B cell (primary cell): ENCODE measurements around the gene BCL3. TPM values are rescaled to one million over a fixed set of nuclear protein-coding genes. Genes with fewer than 3 reads are reported as not detected.

Experiments used
- ATAC-seq: fragments of 200-7000 bp; cut with Tn5 transposase; one replicate; pipeline ENCODE4 v1.10.0; 2021; ENCODE audit warnings: low read depth, mild to moderate bottlenecking, moderate number of reproducible peaks, moderate library complexity
- CTCF ChIA-PET: fragments of 350-600 bp; sonication (Branson Sonifier 250); formaldehyde crosslinking; loops from one replicate; lab custom pipeline; 2021; ENCODE audit warnings: antibody characterized with exemption, inconsistent platforms; lab: Charles Lee
- POLR2A ChIA-PET: fragments of 350-600 bp; sonication (Branson Sonifier 250); formaldehyde crosslinking; loops from one replicate; lab custom pipeline; 2021; ENCODE audit warnings: antibody characterized with exemption; lab: Charles Lee
- DNase-seq: peaks from one replicate; pipeline ENCODE4 v3.0.0; 2013
- H2AFZ ChIP-seq: 2 replicates; pipeline ENCODE4 v1.6.1; 2012; ENCODE audit warnings: mild to moderate bottlenecking, low read depth, low read length; ENCODE audit not compliant: insufficient read depth, poor library complexity, severe bottlenecking
- H3K27ac ChIP-seq, 2 donors: 1 replicate in 1 of 2; 2 replicates in 1 of 2; pipeline ENCODE4 v1.5.1; 2012 to 2013; ENCODE audit warnings: low read length in 2 of 2, mild to moderate bottlenecking in 2 of 2, moderate library complexity in 1 of 2
- H3K27me3 ChIP-seq, 4 experiments: fragments of 200-600 bp in 1 of 4; sonication (generic) in 1 of 4; replicated peaks in 1 of 4; 1 replicate in 2 of 4; 2 replicates in 2 of 4; pipeline versions ENCODE4 v1.6.1 to v1.7.0; 2013 to 2016; ENCODE audit warnings: low read length in 3 of 4, mild to moderate bottlenecking in 2 of 4, mixed read lengths in 1 of 4, moderate library complexity in 1 of 4; ENCODE audit not compliant: insufficient read depth in 4 of 4, control insufficient read depth in 3 of 4; ENCODE audit errors: control extremely low read depth in 1 of 4
- H3K36me3 ChIP-seq, 2 experiments: replicated peaks in 1 of 2; 1 replicate in 1 of 2; 2 replicates in 1 of 2; pipeline versions ENCODE4 v1.6.1 to v1.7.1; 2013; ENCODE audit warnings: low read length in 1 of 2; ENCODE audit not compliant: insufficient read depth in 2 of 2, control insufficient read depth in 1 of 2; ENCODE audit errors: control extremely low read depth in 1 of 2, extremely low read depth in 1 of 2
- H3K4me1 ChIP-seq, 2 donors: fragments of 200-600 bp in 1 of 2; sonication (generic) in 1 of 2; 1 replicate in 1 of 2; 2 replicates in 1 of 2; pipeline versions ENCODE4 v1.5.1 to v1.6.1; 2013 to 2017; ENCODE audit warnings: low read length in 2 of 2; ENCODE audit not compliant: control insufficient read depth in 2 of 2, insufficient read depth in 2 of 2
- H3K4me2 ChIP-seq: replicated peaks from 2 replicates; pipeline ENCODE3; 2012; ENCODE audit warnings: mild to moderate bottlenecking, low read depth, low read length; ENCODE audit not compliant: poor library complexity, severe bottlenecking
- H3K4me3 ChIP-seq, 5 experiments: fragments of 200-600 bp in 1 of 5; sonication (generic) in 1 of 5; 1 replicate in 3 of 5; 2 replicates in 2 of 5; pipeline versions ENCODE4 v1.5.1 to v1.7.0; 2011 to 2016; ENCODE audit warnings: low read length in 4 of 5, mild to moderate bottlenecking in 4 of 5, low read depth in 2 of 5, control low read depth in 1 of 5, moderate library complexity in 1 of 5; ENCODE audit not compliant: insufficient read depth in 1 of 5; ENCODE audit errors: control extremely low read depth in 1 of 5, extremely low read depth in 1 of 5
- H3K79me2 ChIP-seq: fragments of 200-600 bp; sonication (generic); one replicate; pipeline ENCODE4 v1.6.0; 2016; ENCODE audit warnings: low read length; ENCODE audit not compliant: control insufficient read depth, insufficient read depth
- H3K9ac ChIP-seq: fragments of 200-600 bp; sonication (generic); 2 replicates; pipeline ENCODE4 v1.6.1; 2017; ENCODE audit warnings: mild to moderate bottlenecking, low read length, moderate library complexity
- H3K9me3 ChIP-seq, 3 donors: one replicate each; pipeline versions ENCODE4 v1.6.1 to v1.7.1; 2013; ENCODE audit warnings: low read length in 2 of 3; ENCODE audit not compliant: control insufficient read depth in 2 of 3, insufficient read depth in 1 of 3; ENCODE audit errors: control extremely low read depth in 1 of 3
- H4K20me1 ChIP-seq: 2 replicates; pipeline ENCODE4 v1.6.0; 2012; ENCODE audit warnings: mild to moderate bottlenecking, low read length; ENCODE audit not compliant: insufficient read depth, control insufficient read depth, poor library complexity, severe bottlenecking
- H3K27ac Mint-ChIP-seq: one replicate; pipeline ENCODE4 v1.8.0; 2021; ENCODE audit warnings: mixed read lengths
- H3K27me3 Mint-ChIP-seq: one replicate; pipeline ENCODE4 v1.8.0; 2021; ENCODE audit warnings: mixed read lengths
- H3K4me1 Mint-ChIP-seq: one replicate; pipeline ENCODE4 v1.8.0; 2021; ENCODE audit warnings: mixed read lengths
- H3K4me3 Mint-ChIP-seq: one replicate; pipeline ENCODE4 v1.8.0; 2021; ENCODE audit warnings: mixed read lengths
- H3K9me3 Mint-ChIP-seq: one replicate; pipeline ENCODE4 v1.8.0; 2022; ENCODE audit warnings: mixed read lengths; ENCODE audit not compliant: insufficient read depth
- CTCF ChIP-seq: fragments of 200-600 bp; IDR thresholded peaks from one replicate; pipeline ENCODE4 v1.8.0; 2022; ENCODE audit warnings: antibody characterized with exemption, mild to moderate bottlenecking
- EZH2 ChIP-seq: IDR thresholded peaks from 2 replicates; pipeline ENCODE4 v1.6.1; 2012; ENCODE audit warnings: borderline replicate concordance, low read depth, mild to moderate bottlenecking, moderate library complexity, low read length; ENCODE audit not compliant: insufficient read depth, poor library complexity, severe bottlenecking
- WGBS: methylation state at CpG from one replicate; pipeline ENCODE4 v1.1.5; 2013; ENCODE audit warnings: missing lambda C conversion rate; ENCODE audit not compliant: insufficient coverage; 5-methylcytosine and 5-hydroxymethylcytosine counted together
- intact Hi-C: fragments of 100-400 bp; cut with micrococcal nuclease; formaldehyde crosslinking; loops from one replicate; pipeline ENCODE4 v1.10.0; 2022
- polyA plus RNA-seq: library from polyadenylated mRNA; depleted of rRNA; stranded (reverse); fragments of >200 nt; gene quantifications from 2 replicates; pipeline ENCODE4 v1.2.3, GENCODE V29; 2012
- total RNA-seq, 2 donors: library from RNA; stranded (reverse); fragments of 120-200 nt in 1 of 2; gene quantifications; 1 replicate in 1 of 2; 2 replicates in 1 of 2; pipeline versions ENCODE4 v1.2.3 to v1.2.4, GENCODE V29; 2013 to 2022

Gene BCL3
- total and polyA plus RNA-seq, 2 donors (not counting 1 experiment from before 2014, with no cell fraction given): 52.3 to 147 TPM

GRCh38 chr19:44706506-44707236, 41.8 kb upstream of the BCL3 start:
- intact Hi-C loops: no loop called here
- ChIA-PET POLR2A (no interaction called here), CTCF (interaction anchor here (0.6 to 1.2 kb wide), 2 partner anchors 17 to 1812 kb away, joined by 3 to 4 read pairs; no protein-coding TSS in a partner anchor)
- H3K36me3 ChIP-seq: no peaks in the 10 kb centered on the region
- no peak for TF ChIP-seq EZH2
- TF ChIP-seq CTCF: no peak
- 96% methylated on average over 5 of the region's 6 CpGs for WGBS
- H3K4me1 ChIP-seq: no peaks in the 10 kb centered on the region
- no peak overlapping the region for H3K4me2 ChIP-seq
- no peak overlapping the region for H3K27ac Mint-ChIP-seq
- H3K4me3 ChIP-seq: no peak overlapping the region
- H4K20me1 ChIP-seq: no peaks in the 10 kb centered on the region
- DNase-seq: no peak
- no peak overlapping the region for H3K27ac ChIP-seq
- no peak overlapping the region for H3K9ac ChIP-seq
- H3K9me3 ChIP-seq: peaks cover 0 to 3% (median 0%) of the 10 kb centered on the region in 3 donors
- H3K4me1 Mint-ChIP-seq: no peaks in the 10 kb centered on the region
- no peak overlapping the region for H3K4me3 Mint-ChIP-seq
- ATAC-seq: no peak
- no peak overlapping the region for H2AFZ ChIP-seq
- peaks cover 0 to 13% (median 0%) of the 10 kb centered on the region in 4 experiments for H3K27me3 ChIP-seq
- H3K9me3 Mint-ChIP-seq: no peaks in the 10 kb centered on the region
- peaks cover 18% of the 10 kb centered on the region for H3K27me3 Mint-ChIP-seq
- H3K79me2 ChIP-seq: no peaks in the 10 kb centered on the region

GRCh38 chr19:44707794-44708193, 40.7 kb upstream of the BCL3 start:
- Histone ChIP-seq H3K4me1 (no peaks in the 10 kb centered on the region), H3K9ac (no peak overlapping the region), H4K20me1 (no peaks in the 10 kb centered on the region), H3K27me3 (peaks cover 0 to 13% (median 0%) of the 10 kb centered on the region in 4 experiments), H3K9me3 (peaks cover 0 to 3% (median 0%) of the 10 kb centered on the region in 3 donors), H3K4me2 (no peak overlapping the region), H3K27ac (no peak overlapping the region), H3K79me2 (no peaks in the 10 kb centered on the region), H3K4me3 (no peak overlapping the region), H2AFZ (no peak overlapping the region), H3K36me3 (no peaks in the 10 kb centered on the region)
- H3K27ac Mint-ChIP-seq: no peak overlapping the region
- no peaks in the 10 kb centered on the region for H3K4me1 Mint-ChIP-seq
- H3K4me3 Mint-ChIP-seq: no peak overlapping the region
- ATAC-seq: no peak
- no peaks in the 10 kb centered on the region for H3K9me3 Mint-ChIP-seq
- no peak for TF ChIP-seq EZH2
- TF ChIP-seq CTCF: no peak
- no peak for DNase-seq
- intact Hi-C loops: no loop called here
- ChIA-PET POLR2A (no interaction called here), CTCF (no interaction called here)
- peaks cover 16% of the 10 kb centered on the region for H3K27me3 Mint-ChIP-seq
- 96% methylated on average over 20 of the region's 20 CpGs for WGBS
